ENCODE data around the gene TMEM259.

TMEM259 gene

GRCh38 chr19:1002600-1002999, 18.3 kb downstream of the TMEM259 start:
- no peak for TF ChIP-seq CTCF (IDR thresholded peaks at IDR 0.05; ENCODE audit: insufficient read depth, low read length, poor library complexity, severe bottlenecking)
- DNase-seq (ENCODE audit: extremely low read depth, insufficient read length): no peak
- Histone ChIP-seq H3K27me3 (replicated peaks; ENCODE audit: control insufficient read depth, insufficient read depth, low read length) (no peaks in the 10 kb centered on the region; the same call in 1 of the 2 replicates), H3K4me3 (replicated peaks; ENCODE audit: low read depth, low read length) (no peak overlapping the region), H3K36me3 (ENCODE audit: control insufficient read depth, insufficient read depth, low read length) (no peaks in the 10 kb centered on the region)

- H3K27me3 ChIP-seq (replicated peaks; ENCODE audit: control insufficient read depth, insufficient read depth, low read length): no peaks in the 10 kb centered on the region; the same call in 1 of the 2 replicates
- no peak overlapping the region for H3K4me3 ChIP-seq (replicated peaks; ENCODE audit: low read depth, low read length)
- no peak for DNase-seq (ENCODE audit: extremely low read depth, insufficient read length)
- peak; percentile 94 for TF ChIP-seq CTCF (IDR thresholded peaks at IDR 0.05; ENCODE audit: insufficient read depth, low read length, poor library complexity, severe bottlenecking)
- no peaks in the 10 kb centered on the region for H3K36me3 ChIP-seq (ENCODE audit: control insufficient read depth, insufficient read depth, low read length)
Observed at GRCh38 chr19:1001538-1002166, 19.3 kb downstream of the TMEM259 start.

- no peak for DNase-seq (ENCODE audit: extremely low read depth, insufficient read length)
- Histone ChIP-seq H3K4me3 (replicated peaks; ENCODE audit: low read depth, low read length) (no peak overlapping the region), H3K36me3 (ENCODE audit: control insufficient read depth, insufficient read depth, low read length) (no peaks in the 10 kb centered on the region), H3K27me3 (replicated peaks; ENCODE audit: control insufficient read depth, insufficient read depth, low read length) (no peaks in the 10 kb centered on the region; the same call in 1 of the 2 replicates)
- no peak for TF ChIP-seq CTCF (IDR thresholded peaks at IDR 0.05; ENCODE audit: insufficient read depth, low read length, poor library complexity, severe bottlenecking)
Observed at GRCh38 chr19:1000591-1001537, 20.1 kb downstream of the TMEM259 start.

GRCh38 chr19:1000095-1000494, 20.8 kb downstream of the TMEM259 start, which contains the start of gene GRIN3B:
TSS of gene GRIN3B (plus strand) at chr19:1000419. CDS start at chr19:1000438, 19 bp downstream.
- no peaks in the 10 kb centered on the region for H3K36me3 ChIP-seq (ENCODE audit: control insufficient read depth, insufficient read depth, low read length)
- DNase-seq (ENCODE audit: extremely low read depth, insufficient read length): no peak
- H3K27me3 ChIP-seq (replicated peaks; ENCODE audit: control insufficient read depth, insufficient read depth, low read length): no peaks in the 10 kb centered on the region; the same call in 1 of the 2 replicates
- H3K4me3 ChIP-seq (replicated peaks; ENCODE audit: low read depth, low read length): no peak within 1 kb of the TSS
- peak; percentile 62 for TF ChIP-seq CTCF (IDR thresholded peaks at IDR 0.05; ENCODE audit: insufficient read depth, low read length, poor library complexity, severe bottlenecking)

- H3K36me3 ChIP-seq (ENCODE audit: control insufficient read depth, insufficient read depth, low read length): no peaks in the 10 kb centered on the region; the same call in 1 of the 2 replicates
- no peak for TF ChIP-seq CTCF (IDR thresholded peaks at IDR 0.05; ENCODE audit: insufficient read depth, low read length, poor library complexity, severe bottlenecking)
- no peak for DNase-seq (ENCODE audit: extremely low read depth, insufficient read length)
- H3K4me3 ChIP-seq (replicated peaks; ENCODE audit: low read depth, low read length): no peak overlapping the region
- no peaks in the 10 kb centered on the region; the same call in 1 of the 2 replicates for H3K27me3 ChIP-seq (replicated peaks; ENCODE audit: control insufficient read depth, insufficient read depth, low read length)
Observed at GRCh38 chr19:999379-999719, 21.6 kb downstream of the TMEM259 start.

All from GM06990 (cell line).